ENCODE data around the gene GALK2. TPM values are rescaled to one million over a fixed set of nuclear protein-coding genes. Genes with fewer than 3 reads are reported as not detected.

GALK2 gene
- total and polyA plus RNA-seq, 7 donors: 14.7 to 36.0 (median 16.3) TPM

GRCh38 chr15:49215768-49216739, 46.0 kb downstream of the GALK2 start:
- ATAC-seq (peak in 3 of 4 donors; percentile 59 to 79 (median 70)), DNase-seq (no peak)
- peak; percentile 12 for TF ChIP-seq CTCF (IDR thresholded peaks at IDR 0.05)
- no peak overlapping the region for H3K27ac ChIP-seq
- no peaks in the 10 kb centered on the region for H3K27me3 ChIP-seq (ENCODE audit: insufficient read depth in 3 of 3, low read length in 2 of 3)
- no peak overlapping the region for H3K4me3 ChIP-seq
- intact Hi-C loops (cut with DNase I): no loop called here
- no peaks in the 10 kb centered on the region for H3K9me3 ChIP-seq
- H3K4me1 ChIP-seq: no peaks in the 10 kb centered on the region
- WGBS, 3 donors: 71 to 88% (median 73%) methylated on average over 7 of the region's 7 CpGs
- peaks cover 0 to 19% of the 10 kb centered on the region in 2 donors for H3K36me3 ChIP-seq (ENCODE audit: insufficient read depth in 1 of 2, low read depth in 1 of 2)

GRCh38 chr15:49223536-49224274, 53.7 kb downstream of the GALK2 start:
- H3K4me3 ChIP-seq: no peak overlapping the region
- ATAC-seq (no peak), DNase-seq (no peak)
- H3K27me3 ChIP-seq (ENCODE audit: insufficient read depth in 3 of 3, low read length in 2 of 3): no peaks in the 10 kb centered on the region
- peaks cover 0 to 4% of the 10 kb centered on the region in 2 donors for H3K36me3 ChIP-seq (ENCODE audit: insufficient read depth in 1 of 2, low read depth in 1 of 2)
- intact Hi-C loops (cut with DNase I): no loop called here
- H3K9me3 ChIP-seq: peaks cover 12% of the 10 kb centered on the region
- 45 to 88% (median 66%) methylated on average over 3 of the region's 3 CpGs for WGBS, 3 donors
- TF ChIP-seq CTCF (IDR thresholded peaks at IDR 0.05): no peak
- no peaks in the 10 kb centered on the region for H3K4me1 ChIP-seq
- no peak overlapping the region for H3K27ac ChIP-seq

GRCh38 chr15:49225572-49226281, 55.7 kb downstream of the GALK2 start:
- ATAC-seq (no peak), DNase-seq (no peak)
- no peaks in the 10 kb centered on the region for H3K36me3 ChIP-seq (ENCODE audit: insufficient read depth in 1 of 2, low read depth in 1 of 2)
- no peak for TF ChIP-seq CTCF (IDR thresholded peaks at IDR 0.05)
- no peaks in the 10 kb centered on the region for H3K27me3 ChIP-seq (ENCODE audit: insufficient read depth in 3 of 3, low read length in 2 of 3)
- H3K27ac ChIP-seq: no peak overlapping the region
- intact Hi-C loops (cut with DNase I): no loop called here
- 96 to 98% (median 97%) methylated on average over 3 of the region's 3 CpGs for WGBS, 3 donors
- H3K9me3 ChIP-seq: peaks cover 12% of the 10 kb centered on the region
- H3K4me1 ChIP-seq: no peaks in the 10 kb centered on the region
- no peak overlapping the region for H3K4me3 ChIP-seq

GRCh38 chr15:49227602-49228001, 57.6 kb downstream of the GALK2 start:
- Histone ChIP-seq H3K27ac (no peak overlapping the region), H3K9me3 (peaks cover 12% of the 10 kb centered on the region), H3K36me3 (ENCODE audit: insufficient read depth in 1 of 2, low read depth in 1 of 2) (no peaks in the 10 kb centered on the region), H3K4me1 (no peaks in the 10 kb centered on the region), H3K4me3 (no peak overlapping the region), H3K27me3 (ENCODE audit: insufficient read depth in 3 of 3, low read length in 2 of 3) (no peaks in the 10 kb centered on the region)
- ATAC-seq: no peak
- DNase-seq: no peak
- intact Hi-C loops (cut with DNase I): no loop called here
- no peak for TF ChIP-seq CTCF (IDR thresholded peaks at IDR 0.05)
